HL-60/S4 treated with phorbol 12-myristate 13-acetate at 8.2 ng/mL for 4 days and 3 days (cell line): ENCODE data around the gene BMERB1.

Source experiments
- in situ Hi-C: fragments of 300-500 bp; cut with MboI; formaldehyde crosslinking; loops from 2 replicates; pipeline ENCODE4 v1.15.0; 2022; ENCODE audit warnings: low sequenced_read_pairs

Gene BMERB1

GRCh38 chr16:15493466-15494180 lies 59.2 kb downstream of the BMERB1 start:
- in situ Hi-C loops = no loop called here

- in situ Hi-C loops = no loop called here
Measured at GRCh38 chr16:15494236-15494635, 59.8 kb downstream of the BMERB1 start.

GRCh38 chr16:15495898-15496297 lies 61.5 kb downstream of the BMERB1 start:
- in situ Hi-C loops = no loop called here

GRCh38 chr16:15498427-15499175 lies 64.2 kb downstream of the BMERB1 start:
- in situ Hi-C loops = no loop called here

GRCh38 chr16:15502041-15502725 lies 67.8 kb downstream of the BMERB1 start:
- in situ Hi-C loops = no loop called here

- in situ Hi-C loops = no loop called here
Measured at GRCh38 chr16:15506441-15506840, 72.1 kb downstream of the BMERB1 start.

- in situ Hi-C loops = no loop called here
Measured at GRCh38 chr16:15507301-15507958, 73.0 kb downstream of the BMERB1 start.

GRCh38 chr16:15507959-15508627 lies 73.7 kb downstream of the BMERB1 start:
- in situ Hi-C loops = no loop called here

- in situ Hi-C loops = no loop called here
Measured at GRCh38 chr16:15509051-15509592, 74.7 kb downstream of the BMERB1 start.

GRCh38 chr16:15509593-15510535 lies 75.5 kb downstream of the BMERB1 start:
- in situ Hi-C loops = no loop called here

- in situ Hi-C loops = no loop called here
Measured at GRCh38 chr16:15510992-15511391, 76.6 kb downstream of the BMERB1 start.

GRCh38 chr16:15511759-15512487 lies 77.5 kb downstream of the BMERB1 start:
- in situ Hi-C loops = no loop called here

- in situ Hi-C loops = no loop called here
Measured at GRCh38 chr16:15513156-15513555, 78.8 kb downstream of the BMERB1 start.

- in situ Hi-C loops = no loop called here
Measured at GRCh38 chr16:15515992-15516391, 81.6 kb downstream of the BMERB1 start.

- in situ Hi-C loops = no loop called here
Measured at GRCh38 chr16:15516609-15517008, 82.2 kb downstream of the BMERB1 start.

- in situ Hi-C loops = no loop called here
Measured at GRCh38 chr16:15517743-15518377, 83.5 kb downstream of the BMERB1 start.

- in situ Hi-C loops = no loop called here
Measured at GRCh38 chr16:15518381-15519351, 84.3 kb downstream of the BMERB1 start.
